ENCODE measurements around the gene PLD6.

DNA sequence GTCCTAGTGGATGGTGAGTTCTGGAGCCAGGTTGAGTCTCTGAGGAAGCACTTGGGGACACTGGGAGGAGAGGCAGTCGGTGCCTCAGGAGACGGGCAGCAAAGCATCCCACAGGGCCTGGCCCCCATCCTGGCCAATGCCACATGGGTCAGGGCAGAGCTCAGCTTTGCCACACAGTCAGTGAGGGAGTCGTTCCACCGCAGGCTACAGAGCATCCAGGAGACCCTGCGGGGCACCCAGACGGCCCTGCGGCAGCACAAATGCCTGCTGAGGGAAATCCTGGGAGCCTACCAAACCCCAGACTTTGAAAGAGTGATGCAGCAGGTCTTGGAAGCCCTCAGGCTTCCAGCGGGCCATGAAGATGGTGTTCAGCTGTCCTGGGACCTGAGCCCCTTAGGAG, 39.7 kb downstream of the PLD6 start:
- TF ChIP-seq, protein P1, sequence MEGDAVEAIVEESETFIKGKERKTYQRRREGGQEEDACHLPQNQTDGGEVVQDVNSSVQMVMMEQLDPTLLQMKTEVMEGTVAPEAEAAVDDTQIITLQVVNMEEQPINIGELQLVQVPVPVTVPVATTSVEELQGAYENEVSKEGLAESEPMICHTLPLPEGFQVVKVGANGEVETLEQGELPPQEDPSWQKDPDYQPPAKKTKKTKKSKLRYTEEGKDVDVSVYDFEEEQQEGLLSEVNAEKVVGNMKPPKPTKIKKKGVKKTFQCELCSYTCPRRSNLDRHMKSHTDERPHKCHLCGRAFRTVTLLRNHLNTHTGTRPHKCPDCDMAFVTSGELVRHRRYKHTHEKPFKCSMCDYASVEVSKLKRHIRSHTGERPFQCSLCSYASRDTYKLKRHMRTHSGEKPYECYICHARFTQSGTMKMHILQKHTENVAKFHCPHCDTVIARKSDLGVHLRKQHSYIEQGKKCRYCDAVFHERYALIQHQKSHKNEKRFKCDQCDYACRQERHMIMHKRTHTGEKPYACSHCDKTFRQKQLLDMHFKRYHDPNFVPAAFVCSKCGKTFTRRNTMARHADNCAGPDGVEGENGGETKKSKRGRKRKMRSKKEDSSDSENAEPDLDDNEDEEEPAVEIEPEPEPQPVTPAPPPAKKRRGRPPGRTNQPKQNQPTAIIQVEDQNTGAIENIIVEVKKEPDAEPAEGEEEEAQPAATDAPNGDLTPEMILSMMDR (IDR thresholded peaks at IDR 0.05), result no peak
- TF ChIP-seq POLR2AphosphoS5 (IDR thresholded peaks at IDR 0.05), result no peak

Measured in upper lobe of left lung (tissue), 4 donors.